ENCODE measurements around the gene CABLES1.

Gene CABLES1

DNA sequence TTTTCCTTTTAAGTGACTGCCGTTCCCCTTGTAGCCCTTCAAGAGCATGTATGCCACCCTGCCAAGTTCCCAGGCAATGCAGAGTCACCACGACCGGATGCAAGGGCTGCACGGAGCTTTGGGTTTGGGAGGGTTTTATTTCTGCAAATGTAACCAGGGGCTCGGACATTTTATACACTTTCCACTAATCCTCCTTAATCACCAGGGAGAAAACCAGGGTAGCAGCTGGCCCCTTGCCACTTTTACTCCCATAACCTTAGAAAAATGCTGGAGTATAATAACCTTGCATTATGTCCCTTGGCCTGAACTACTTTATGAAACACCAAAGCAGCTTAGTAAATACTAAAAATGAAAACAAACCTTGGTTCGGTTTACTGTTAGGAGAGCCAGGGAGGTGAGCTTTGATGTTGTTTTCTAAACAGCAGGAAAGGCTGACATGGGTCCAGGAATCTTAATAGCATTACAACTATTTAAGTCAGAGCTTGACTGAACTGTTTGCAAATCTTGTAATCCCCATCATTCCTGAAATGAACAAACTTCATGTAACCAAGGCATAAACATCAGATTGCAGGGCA, 165.0 kb downstream of the CABLES1 start:
- Mint-ChIP-seq H3K27me3 (ENCODE audit: low read depth) (no peaks in the 10 kb centered on the region), H3K4me1 (ENCODE audit: low read depth) (peaks cover 3% of the 10 kb centered on the region), H3K27ac (no peak overlapping the region), H3K9me3 (no peaks in the 10 kb centered on the region), H3K36me3 (ENCODE audit: low read depth) (peaks cover 2% of the 10 kb centered on the region), H3K4me3 (no peak overlapping the region)
- no peak for DNase-seq (ENCODE audit: low spot score)

DNA sequence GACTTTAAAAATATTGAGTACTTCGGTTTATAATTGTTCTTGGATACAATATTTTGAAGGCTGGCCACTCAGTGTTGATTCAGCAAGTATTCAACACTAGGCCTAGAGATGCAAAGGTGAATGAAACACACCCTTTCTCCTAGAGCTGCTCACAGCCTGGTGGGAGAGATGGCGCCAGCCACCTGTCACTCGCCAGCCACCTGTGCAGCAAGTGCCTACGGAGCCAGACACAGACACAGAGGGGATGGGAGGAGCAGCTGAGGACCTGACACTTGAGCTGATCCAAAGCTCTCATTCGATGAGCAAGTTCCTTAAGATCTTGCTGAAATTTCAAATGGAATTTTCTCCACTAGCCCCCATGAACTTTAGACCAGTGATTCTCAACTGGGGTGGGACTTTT, 166.7 kb downstream of the CABLES1 start:
- Mint-ChIP-seq H3K4me1 (ENCODE audit: low read depth) (peaks cover 11% of the 10 kb centered on the region), H3K27ac (no peak overlapping the region), H3K4me3 (no peak overlapping the region), H3K9me3 (no peaks in the 10 kb centered on the region), H3K36me3 (ENCODE audit: low read depth) (no peaks in the 10 kb centered on the region), H3K27me3 (ENCODE audit: low read depth) (no peaks in the 10 kb centered on the region)
- DNase-seq (ENCODE audit: low spot score), result no peak

DNA sequence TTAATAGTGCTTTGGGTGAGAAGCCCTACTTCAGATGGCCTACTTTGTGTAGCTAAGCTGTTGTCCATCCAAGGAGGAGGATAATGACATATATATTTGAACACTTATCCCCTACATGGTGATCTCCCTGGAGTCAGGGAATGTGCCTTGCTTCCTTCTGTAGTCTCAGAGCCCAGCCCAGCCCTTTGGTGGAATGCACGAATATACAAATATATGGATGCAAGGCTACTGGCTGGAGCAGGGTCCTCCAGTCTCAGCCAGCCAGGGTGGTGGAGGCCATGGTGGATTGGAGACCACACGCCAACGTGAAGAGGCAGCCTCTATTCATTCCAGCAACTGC, 167.2 kb downstream of the CABLES1 start:
- no peak for DNase-seq (ENCODE audit: low spot score)
- no peak overlapping the region for H3K4me3 Mint-ChIP-seq
- H3K27me3 Mint-ChIP-seq (ENCODE audit: low read depth), result no peaks in the 10 kb centered on the region
- H3K27ac Mint-ChIP-seq, result no peak overlapping the region
- no peaks in the 10 kb centered on the region for H3K36me3 Mint-ChIP-seq (ENCODE audit: low read depth)
- H3K9me3 Mint-ChIP-seq, result no peaks in the 10 kb centered on the region
- H3K4me1 Mint-ChIP-seq (ENCODE audit: low read depth), result peaks cover 15% of the 10 kb centered on the region

DNA sequence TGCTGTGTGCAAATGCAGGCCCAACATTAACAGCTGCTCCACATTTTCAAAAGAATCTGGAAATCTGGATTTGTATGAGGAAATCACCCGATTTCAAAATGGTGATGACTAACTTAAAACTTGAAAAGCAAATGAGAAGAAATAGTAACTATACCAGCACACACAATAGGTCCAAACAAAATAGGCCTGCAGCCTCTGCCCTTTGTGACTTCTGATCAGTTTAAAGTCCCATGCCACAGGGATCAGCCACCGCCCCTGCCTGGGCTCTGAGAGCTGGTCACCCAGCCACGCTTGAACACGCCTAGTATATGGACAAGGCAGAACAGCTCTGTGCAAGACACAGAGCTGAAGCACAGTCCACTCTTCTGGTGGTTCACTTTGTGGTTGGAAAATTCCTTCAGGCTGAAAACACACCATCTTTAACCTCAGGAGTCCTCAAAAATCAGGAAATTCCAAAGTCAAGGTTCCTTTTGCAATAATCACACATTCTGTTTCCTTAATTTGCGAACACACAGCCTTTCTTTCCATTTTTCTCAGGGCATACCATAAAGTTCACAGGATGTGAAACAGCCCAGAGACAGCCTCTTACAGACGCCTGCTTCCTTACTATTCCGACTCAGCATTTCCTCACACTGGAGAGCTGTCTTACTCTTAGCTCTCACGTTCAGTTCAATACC, 167.7 kb downstream of the CABLES1 start:
- no peak overlapping the region for H3K27ac Mint-ChIP-seq
- no peaks in the 10 kb centered on the region for H3K36me3 Mint-ChIP-seq (ENCODE audit: low read depth)
- H3K27me3 Mint-ChIP-seq (ENCODE audit: low read depth), result no peaks in the 10 kb centered on the region
- DNase-seq (ENCODE audit: low spot score), result no peak
- H3K4me3 Mint-ChIP-seq, result no peak overlapping the region
- peaks cover 20% of the 10 kb centered on the region for H3K4me1 Mint-ChIP-seq (ENCODE audit: low read depth)
- no peaks in the 10 kb centered on the region for H3K9me3 Mint-ChIP-seq

GRCh38 chr18:23306822-23307221, 171.5 kb downstream of the CABLES1 start:
- H3K4me3 Mint-ChIP-seq, result peak overlapping the region; percentile 58
- H3K27ac Mint-ChIP-seq, result peak overlapping the region; percentile 85
- peaks cover 33% of the 10 kb centered on the region for H3K4me1 Mint-ChIP-seq (ENCODE audit: low read depth)
- H3K36me3 Mint-ChIP-seq (ENCODE audit: low read depth), result peaks cover 3% of the 10 kb centered on the region
- H3K9me3 Mint-ChIP-seq, result no peaks in the 10 kb centered on the region
- no peak for DNase-seq (ENCODE audit: low spot score)
- H3K27me3 Mint-ChIP-seq (ENCODE audit: low read depth), result no peaks in the 10 kb centered on the region

DNA sequence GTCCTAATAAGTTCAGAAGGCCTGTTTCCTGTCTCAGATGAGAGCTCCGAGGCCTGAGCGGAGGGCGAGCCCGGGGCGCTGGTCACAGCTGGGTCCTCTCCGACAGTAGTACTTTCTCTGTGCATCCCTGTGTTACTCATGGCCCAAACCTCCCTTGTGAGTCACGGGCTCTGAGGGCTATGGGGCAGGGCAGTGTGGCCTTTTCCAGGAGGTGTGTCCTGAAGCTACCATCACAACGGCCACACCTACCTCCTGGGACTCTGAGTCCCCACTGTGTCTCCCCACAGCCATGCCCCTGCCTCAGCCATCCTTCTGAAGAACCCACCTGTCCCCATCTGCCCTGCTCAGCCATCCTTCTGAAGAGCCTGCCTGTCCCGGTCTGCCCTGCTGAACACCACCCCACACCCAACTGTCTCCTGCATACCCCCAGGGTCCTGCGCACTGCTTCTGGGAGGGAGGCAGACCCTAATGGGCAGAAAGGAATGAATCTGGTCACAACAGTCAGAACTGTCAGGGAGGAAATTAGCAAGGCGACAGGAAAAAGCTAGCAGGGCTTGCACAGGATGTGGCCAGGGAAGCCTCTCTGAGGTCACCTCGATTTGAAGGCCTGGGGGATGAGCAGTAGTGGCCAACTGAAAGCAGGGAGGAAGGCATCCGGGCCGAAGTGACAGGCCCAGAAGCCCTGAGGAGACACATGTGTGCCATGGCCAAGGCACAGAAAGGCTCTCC, 172.4 kb downstream of the CABLES1 start:
- H3K9me3 Mint-ChIP-seq, result no peaks in the 10 kb centered on the region
- no peaks in the 10 kb centered on the region for H3K27me3 Mint-ChIP-seq (ENCODE audit: low read depth)
- DNase-seq (ENCODE audit: low spot score), result peak; percentile 53
- peak overlapping the region; percentile 75 for H3K4me3 Mint-ChIP-seq
- H3K36me3 Mint-ChIP-seq (ENCODE audit: low read depth), result peaks cover 3% of the 10 kb centered on the region
- peak overlapping the region; percentile 90 for H3K27ac Mint-ChIP-seq
- peaks cover 40% of the 10 kb centered on the region for H3K4me1 Mint-ChIP-seq (ENCODE audit: low read depth)
